Erythroblast (primary cell): ENCODE results near the gene GOSR2.

Experiments used
- GATA1 ChIP-seq: IDR thresholded peaks from 2 replicates; pipeline ENCODE4 v1.6.1; 2011; ENCODE audit warnings: low read depth, mild to moderate bottlenecking, control low read depth, low read length, moderate library complexity
- POLR2A ChIP-seq: IDR thresholded peaks from 2 replicates; pipeline ENCODE4 v1.6.1; 2011; ENCODE audit warnings: mild to moderate bottlenecking, low read length

- TF ChIP-seq POLR2A (no peak), GATA1 (no peak)
These were observed 11.6 kb upstream of the GOSR2 start for GRCh38 chr17:46911311-46911710.
